HuH-7.5 (cell line): ENCODE measurements around the gene GPR31.

ENCODE experiments used
- DNase-seq: peaks from one replicate; pipeline ENCODE4 v3.0.0; 2011; ENCODE audit warnings: low spot score

GPR31 gene

GRCh38 chr6:167139761-167140160, 18.0 kb downstream of the GPR31 start:
- DNase-seq = no peak

- DNase-seq = no peak
These were observed 19.9 kb downstream of the GPR31 start for GRCh38 chr6:167137881-167138280.

DNA sequence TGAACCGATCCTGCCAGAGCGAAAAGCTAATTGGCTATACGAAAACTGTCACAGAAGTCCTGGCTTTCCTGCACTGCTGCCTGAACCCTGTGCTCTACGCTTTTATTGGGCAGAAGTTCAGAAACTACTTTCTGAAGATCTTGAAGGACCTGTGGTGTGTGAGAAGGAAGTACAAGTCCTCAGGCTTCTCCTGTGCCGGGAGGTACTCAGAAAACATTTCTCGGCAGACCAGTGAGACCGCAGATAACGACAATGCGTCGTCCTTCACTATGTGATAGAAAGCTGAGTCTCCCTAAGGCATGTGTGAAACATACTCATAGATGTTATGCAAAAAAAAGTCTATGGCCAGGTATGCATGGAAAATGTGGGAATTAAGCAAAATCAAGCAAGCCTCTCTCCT, 20.7 kb downstream of the GPR31 start:
- DNase-seq = no peak

- DNase-seq = no peak
These were observed 21.4 kb downstream of the GPR31 start for GRCh38 chr6:167136376-167136775.

DNA sequence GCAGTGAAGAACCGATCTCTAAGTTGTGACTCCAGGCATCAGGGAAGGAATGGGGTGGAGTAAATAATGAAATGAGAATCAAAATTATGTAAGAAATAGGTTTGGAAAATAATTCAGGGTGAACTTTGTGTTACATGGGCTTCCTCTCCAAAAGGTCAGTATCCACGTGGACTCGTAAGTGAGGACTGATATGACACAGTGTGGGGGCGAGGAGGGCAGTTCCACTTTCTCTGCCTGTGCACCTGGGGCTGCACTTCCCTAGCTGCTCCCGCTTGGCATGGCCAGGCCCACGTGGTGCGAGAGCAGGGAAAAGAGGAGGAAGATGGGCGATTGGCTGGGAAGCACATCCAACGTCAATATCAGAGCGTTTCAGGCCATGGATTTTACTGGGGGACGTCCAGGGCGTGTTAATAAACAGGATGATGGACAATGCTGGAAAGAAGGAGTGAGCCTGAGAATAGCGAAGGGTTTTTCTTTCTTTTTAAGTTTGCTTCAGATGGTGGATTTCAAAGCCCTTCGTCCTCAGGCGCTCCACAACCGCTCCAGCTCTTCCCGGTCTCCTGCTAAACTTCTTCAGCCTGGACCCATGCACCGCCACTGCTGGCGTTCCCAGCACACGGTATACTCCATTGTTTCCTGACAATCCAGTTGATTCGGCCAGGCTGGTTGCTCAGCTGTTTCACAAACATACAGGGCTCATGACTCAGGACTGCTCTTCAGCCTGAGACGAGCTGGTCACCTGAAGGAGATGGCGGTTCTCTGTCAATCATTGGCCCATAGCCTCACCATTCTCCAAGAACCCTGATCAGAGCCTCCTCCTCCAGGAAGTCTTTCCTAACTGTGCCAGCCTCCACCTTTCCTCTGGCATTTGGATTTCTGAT, 23.1 kb downstream of the GPR31 start:
- DNase-seq = no peak

- no peak for DNase-seq
These were observed 26.8 kb downstream of the GPR31 start for GRCh38 chr6:167130712-167131684.

- DNase-seq = no peak
These were observed 27.6 kb downstream of the GPR31 start for GRCh38 chr6:167130008-167130677.

DNA sequence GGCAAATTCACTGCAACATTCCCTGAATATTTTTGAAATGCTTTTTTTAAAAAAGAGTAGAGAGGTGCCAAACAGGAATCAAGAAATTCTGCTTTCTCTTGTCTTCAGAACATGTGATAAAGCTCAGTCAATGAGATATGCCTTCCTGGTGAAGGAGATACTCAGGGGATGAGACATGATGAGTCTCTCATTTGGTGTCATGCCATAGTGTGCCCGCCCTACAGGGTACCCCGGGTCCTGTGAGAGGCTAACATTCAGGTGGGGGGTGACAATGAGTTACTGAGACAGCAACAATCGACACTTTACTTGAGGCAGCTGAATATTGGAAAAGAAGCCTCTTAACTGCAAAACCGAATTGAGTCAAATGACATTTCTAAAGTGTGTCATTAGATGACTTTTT, 28.2 kb downstream of the GPR31 start:
- DNase-seq = no peak

GRCh38 chr6:167129159-167129558, 28.6 kb downstream of the GPR31 start:
- DNase-seq = no peak

DNA sequence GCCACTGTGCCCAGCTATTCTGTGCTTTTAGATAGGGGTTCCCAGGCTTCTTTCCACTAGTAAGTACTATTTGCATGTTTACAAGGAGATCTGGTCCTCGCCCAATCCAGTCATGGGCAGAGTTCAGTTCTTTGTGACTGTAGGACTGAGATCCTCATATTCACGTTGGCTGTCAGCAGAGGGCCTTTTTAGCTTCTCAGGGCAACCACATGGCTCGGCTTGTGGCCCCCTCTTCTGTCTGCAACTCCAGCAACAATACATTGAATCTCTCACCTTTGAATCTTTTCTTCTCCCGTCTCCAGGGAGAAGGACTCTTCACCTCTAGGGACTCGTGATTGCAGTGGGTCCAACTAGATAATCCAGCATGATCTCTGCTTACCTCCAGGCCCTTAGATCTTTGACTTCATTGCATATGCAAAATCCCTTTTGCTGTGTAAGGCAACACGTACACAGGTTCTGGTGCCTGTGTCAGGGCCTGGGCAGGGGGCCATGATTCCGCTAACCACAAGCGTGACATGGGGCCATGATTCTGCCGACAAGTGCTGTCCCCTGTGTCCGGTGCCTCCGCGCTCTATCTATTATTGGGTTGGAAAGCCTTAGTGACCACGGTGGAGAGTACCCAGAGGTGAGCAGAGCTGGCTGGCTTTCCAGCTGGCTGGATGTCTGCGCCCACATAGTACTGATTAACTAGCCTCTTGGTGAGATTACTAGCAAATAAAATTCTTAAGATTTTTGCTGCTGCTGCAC, 29.8 kb downstream of the GPR31 start:
- no peak for DNase-seq

GRCh38 chr6:167125855-167126349, 31.9 kb downstream of the GPR31 start:
- DNase-seq = no peak

DNA sequence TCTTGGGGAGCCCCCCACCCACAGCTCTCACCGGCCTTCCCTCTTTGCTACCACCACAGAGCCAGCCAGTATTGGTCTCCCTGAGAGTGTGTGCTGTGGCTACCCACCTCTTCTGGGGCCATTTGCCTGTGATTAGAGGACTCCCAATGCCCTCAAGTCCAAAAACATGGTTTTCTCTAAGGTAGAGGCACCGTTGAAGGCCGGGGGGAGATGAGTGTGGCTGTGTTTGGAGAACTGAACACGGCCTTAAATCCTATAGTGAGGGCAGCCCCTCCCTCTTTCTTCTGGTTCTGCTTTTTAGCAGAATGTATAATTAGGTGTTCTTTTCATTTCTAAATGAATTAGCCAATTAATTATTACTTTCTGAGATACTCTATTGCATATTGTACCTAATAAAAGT, 32.4 kb downstream of the GPR31 start:
- no peak for DNase-seq

DNA sequence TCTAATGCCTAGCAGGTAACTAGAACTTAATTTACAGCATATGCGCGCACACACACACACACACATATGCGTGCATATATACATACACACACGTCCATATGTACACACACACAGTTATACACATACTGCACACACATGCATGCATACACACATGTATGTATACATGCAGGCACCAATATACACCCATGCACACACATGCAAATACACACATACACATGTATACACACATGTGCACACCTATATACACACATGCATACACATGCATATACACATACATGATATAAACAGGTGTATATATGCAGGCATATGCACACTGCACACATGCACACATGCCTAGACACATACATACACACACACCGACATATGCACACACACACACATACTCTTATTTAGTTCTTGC, 33.0 kb downstream of the GPR31 start:
- DNase-seq = no peak

- DNase-seq = peak; percentile 72
These were observed 34.7 kb downstream of the GPR31 start, which contains the start of gene CCR6 for GRCh38 chr6:167122827-167123657. Gene CCR6, plus strand, starts transcription at chr6:167123096. Its CDS starts 13,039 bp downstream, at chr6:167136135.

- DNase-seq = no peak
These were observed 35.5 kb downstream of the GPR31 start for GRCh38 chr6:167122041-167122826.

DNA sequence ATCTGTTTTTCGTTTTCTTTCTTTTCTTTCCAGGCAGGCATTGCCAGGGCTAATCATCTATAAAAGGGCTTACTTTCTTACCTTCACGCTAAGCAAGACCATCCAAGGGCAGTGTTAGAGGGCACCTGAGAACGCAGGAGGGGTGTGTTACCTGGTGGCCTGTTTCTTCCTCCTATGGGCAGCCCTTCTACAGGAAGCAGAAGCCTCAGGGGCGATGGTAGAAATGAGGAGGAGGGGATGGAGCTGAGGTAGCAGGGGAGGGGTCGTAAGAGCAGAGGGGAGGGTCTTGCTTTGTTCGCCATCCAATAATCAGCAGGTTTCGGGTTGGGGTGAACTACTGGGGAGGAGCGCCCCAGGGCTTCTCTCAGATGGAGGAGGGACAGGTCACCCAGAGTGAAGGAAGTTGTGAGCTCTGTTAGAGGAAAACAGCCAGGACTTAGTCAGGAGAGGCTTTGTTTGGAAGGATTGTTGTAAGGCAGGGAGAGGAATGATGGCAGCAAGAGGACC, 36.4 kb downstream of the GPR31 start:
- DNase-seq = no peak

GRCh38 chr6:167120583-167120903, 37.2 kb downstream of the GPR31 start:
- no peak for DNase-seq

DNA sequence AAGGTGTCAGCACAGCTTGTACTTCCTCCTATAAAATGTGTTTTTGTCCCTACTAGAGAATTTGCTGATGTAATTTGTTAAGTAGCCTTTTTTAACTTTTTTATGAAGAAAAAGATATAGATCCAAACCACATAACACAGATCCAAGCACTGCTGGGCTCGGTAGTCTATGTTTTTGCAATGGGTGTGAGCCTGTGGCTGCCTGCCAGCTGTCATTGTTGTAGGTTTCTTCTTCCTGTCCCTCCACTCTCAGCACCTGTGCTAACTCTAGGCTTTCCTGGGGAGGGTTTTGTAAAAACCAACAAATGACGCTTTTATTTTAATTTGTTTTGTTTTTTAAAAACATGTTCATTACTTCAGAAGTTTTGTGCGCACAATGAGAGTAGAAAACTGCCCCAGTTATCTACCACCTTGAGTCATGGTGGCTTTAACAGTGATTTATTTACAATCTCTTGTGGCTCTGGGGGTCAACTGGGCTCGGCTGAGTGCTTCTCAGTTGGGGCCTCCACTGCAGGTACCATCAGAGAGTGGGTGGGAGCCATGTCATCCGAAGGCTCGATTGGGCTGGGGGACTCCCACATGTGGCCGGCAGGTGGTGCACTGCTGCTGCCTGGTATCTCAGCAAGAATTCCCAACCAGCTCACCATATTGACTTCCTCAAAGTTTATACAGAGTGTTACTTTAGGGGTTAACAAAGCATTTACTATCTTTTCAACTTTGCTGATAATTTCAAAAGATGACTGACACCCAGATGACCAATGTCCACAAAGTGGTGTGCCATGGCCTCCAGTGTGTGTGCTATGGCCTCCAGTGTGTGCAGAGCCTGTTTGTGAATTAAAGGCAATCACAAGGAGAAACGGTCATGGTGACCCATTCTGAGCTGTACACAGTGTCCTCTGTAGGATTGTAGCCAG, 37.9 kb downstream of the GPR31 start:
- no peak for DNase-seq
